T-helper 1 cell treated with Interleukin-12 subunit alpha and Interleukin-12 subunit beta and Interleukin-4 antibody, amounts not matched to agents 30 μg/mL and 1 μg/mL, for 36 hours (primary cell): ENCODE measurements around the gene FMNL3.

Experiments
- H3K27ac Mint-ChIP-seq: one replicate; pipeline ENCODE4 v1.8.0; 2021; ENCODE audit warnings: mild to moderate bottlenecking, mixed read lengths
- H3K27me3 Mint-ChIP-seq: one replicate; pipeline ENCODE4 v1.8.0; 2021; ENCODE audit warnings: low read depth, mixed read lengths
- H3K36me3 Mint-ChIP-seq: one replicate; pipeline ENCODE4 v1.8.0; 2021; ENCODE audit warnings: low read depth, mixed read lengths
- H3K4me1 Mint-ChIP-seq: one replicate; pipeline ENCODE4 v1.8.0; 2021; ENCODE audit warnings: low read depth, mixed read lengths
- H3K4me3 Mint-ChIP-seq: one replicate; pipeline ENCODE4 v1.8.0; 2021; ENCODE audit warnings: mild to moderate bottlenecking, moderate library complexity, mixed read lengths
- H3K9me3 Mint-ChIP-seq: one replicate; pipeline ENCODE4 v1.8.0; 2021; ENCODE audit warnings: mixed read lengths

The FMNL3 gene

GRCh38 chr12:49631336-49631907 is 75.8 kb downstream of the FMNL3 start:
- Mint-ChIP-seq H3K36me3 (no peaks in the 10 kb centered on the region), H3K4me3 (no peak overlapping the region), H3K9me3 (no peaks in the 10 kb centered on the region), H3K4me1 (no peaks in the 10 kb centered on the region), H3K27ac (no peak overlapping the region), H3K27me3 (peaks cover 5% of the 10 kb centered on the region)

DNA sequence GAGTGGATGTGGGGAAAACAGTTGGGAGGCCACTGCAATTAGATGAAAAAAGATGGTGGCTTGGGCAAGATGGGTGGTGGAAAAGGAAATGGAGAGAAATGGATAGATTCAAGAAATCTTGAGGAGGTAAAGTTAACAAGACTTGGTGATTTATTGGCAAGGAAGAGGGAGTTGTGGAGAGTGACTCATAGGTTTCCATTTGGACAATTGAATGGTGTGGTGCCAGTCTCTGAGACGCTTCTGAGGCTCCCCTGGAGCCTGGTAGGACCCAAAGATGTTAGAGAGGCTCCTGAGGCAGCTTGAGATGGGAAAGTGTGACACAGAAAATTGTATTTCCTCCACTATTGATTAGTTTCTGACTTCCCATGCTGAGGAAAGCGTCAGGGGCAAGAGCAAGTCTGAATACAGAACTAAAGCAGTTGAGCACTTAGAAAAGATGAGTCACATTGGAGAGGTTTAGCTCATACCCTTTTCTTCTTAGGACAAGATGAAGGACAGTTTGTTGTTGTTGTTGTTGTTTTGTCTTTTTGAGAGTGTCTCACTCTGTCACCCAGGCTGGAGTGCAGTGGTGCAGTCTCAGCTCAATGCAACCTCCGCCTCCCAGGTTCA is 79.3 kb downstream of the FMNL3 start:
- Mint-ChIP-seq H3K4me3 (no peak overlapping the region), H3K36me3 (no peaks in the 10 kb centered on the region), H3K27ac (no peak overlapping the region), H3K27me3 (peaks cover 9% of the 10 kb centered on the region), H3K9me3 (no peaks in the 10 kb centered on the region), H3K4me1 (peaks cover 7% of the 10 kb centered on the region)

DNA sequence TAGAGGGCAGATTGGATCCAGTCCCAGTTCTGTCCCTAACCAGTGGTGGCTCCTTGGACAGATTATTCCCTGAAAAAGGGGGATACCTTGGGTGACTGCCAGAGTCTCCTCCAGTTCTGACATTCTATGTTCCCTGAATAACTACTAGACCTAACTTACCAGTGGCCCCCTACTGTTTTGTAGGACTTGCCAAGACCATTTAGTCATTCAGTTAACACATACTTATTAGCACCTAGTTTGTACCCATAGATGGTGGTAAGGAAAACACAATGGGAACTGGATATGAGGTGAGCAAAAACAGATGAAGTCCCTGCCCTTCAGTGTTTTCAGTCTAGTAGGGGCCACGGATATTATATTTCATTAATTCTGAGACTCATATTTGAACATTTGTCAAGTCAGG is 80.4 kb downstream of the FMNL3 start:
- peaks cover 11% of the 10 kb centered on the region for H3K4me1 Mint-ChIP-seq
- H3K27ac Mint-ChIP-seq, result no peak overlapping the region
- no peaks in the 10 kb centered on the region for H3K9me3 Mint-ChIP-seq
- no peaks in the 10 kb centered on the region for H3K36me3 Mint-ChIP-seq
- peaks cover 9% of the 10 kb centered on the region for H3K27me3 Mint-ChIP-seq
- no peak overlapping the region for H3K4me3 Mint-ChIP-seq

- peaks cover 16% of the 10 kb centered on the region for H3K4me1 Mint-ChIP-seq
- no peak overlapping the region for H3K4me3 Mint-ChIP-seq
- peaks cover 14% of the 10 kb centered on the region for H3K27me3 Mint-ChIP-seq
- no peaks in the 10 kb centered on the region for H3K36me3 Mint-ChIP-seq
- H3K9me3 Mint-ChIP-seq, result no peaks in the 10 kb centered on the region
- no peak overlapping the region for H3K27ac Mint-ChIP-seq
Observed at GRCh38 chr12:49626169-49626835, 80.9 kb downstream of the FMNL3 start.

GRCh38 chr12:49624921-49625577 is 82.2 kb downstream of the FMNL3 start:
- no peaks in the 10 kb centered on the region for H3K9me3 Mint-ChIP-seq
- peak overlapping the region; percentile 38 for H3K27ac Mint-ChIP-seq
- H3K27me3 Mint-ChIP-seq, result peaks cover 26% of the 10 kb centered on the region
- peaks cover 19% of the 10 kb centered on the region for H3K4me1 Mint-ChIP-seq
- no peaks in the 10 kb centered on the region for H3K36me3 Mint-ChIP-seq
- H3K4me3 Mint-ChIP-seq, result peak overlapping the region; percentile 13

DNA sequence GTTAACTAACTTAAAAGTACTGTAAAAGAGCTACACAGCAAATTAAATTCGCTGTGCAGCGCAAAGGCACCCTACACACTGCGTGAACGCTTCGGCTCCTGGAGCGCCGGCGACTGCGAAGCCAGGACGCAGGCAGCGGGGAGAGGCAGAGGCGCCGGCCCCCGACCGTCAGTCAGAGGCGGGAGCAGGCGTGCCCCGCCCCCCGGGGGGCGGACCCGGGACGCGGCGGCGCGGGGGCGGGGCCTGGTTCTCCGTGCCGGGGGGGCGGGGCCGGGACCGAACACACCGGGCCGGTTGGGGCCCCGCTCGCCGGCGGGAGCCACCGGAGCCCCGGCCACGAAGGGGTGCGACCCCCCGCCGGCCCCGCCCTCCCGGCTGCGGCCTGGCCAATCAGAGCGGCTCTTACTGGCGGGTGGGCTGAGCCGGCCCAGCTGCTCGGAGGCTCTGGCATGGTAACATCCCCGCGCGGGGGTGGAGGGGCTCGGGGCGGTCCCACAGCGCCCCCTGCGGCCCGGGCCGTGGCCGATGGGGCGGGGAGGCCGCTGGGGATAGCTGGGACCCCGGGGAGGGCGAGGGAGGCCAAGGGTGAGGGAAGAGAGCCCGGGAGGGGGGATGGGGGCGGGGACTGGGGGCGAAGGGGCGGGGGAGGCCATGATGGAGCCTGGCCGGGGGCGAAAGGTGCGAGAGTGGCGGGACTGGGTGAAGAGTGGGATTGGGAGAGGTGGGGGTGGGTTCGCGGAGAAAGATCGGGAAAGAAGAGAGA is 83.9 kb downstream of the FMNL3 start, which contains the start of gene PRPF40B:
PRPF40B (plus strand) TSS at position 420 of the 763 bp plus-strand sequence; CDS start at position 450, 30 bp downstream.
- Mint-ChIP-seq H3K4me3 (peak within 1 kb of the TSS; percentile 82), H3K27me3 (peaks cover 33% of the 10 kb centered on the region), H3K36me3 (no peaks in the 10 kb centered on the region), H3K9me3 (no peaks in the 10 kb centered on the region), H3K4me1 (peaks cover 19% of the 10 kb centered on the region), H3K27ac (peak within 1 kb of the TSS; percentile 73)

DNA sequence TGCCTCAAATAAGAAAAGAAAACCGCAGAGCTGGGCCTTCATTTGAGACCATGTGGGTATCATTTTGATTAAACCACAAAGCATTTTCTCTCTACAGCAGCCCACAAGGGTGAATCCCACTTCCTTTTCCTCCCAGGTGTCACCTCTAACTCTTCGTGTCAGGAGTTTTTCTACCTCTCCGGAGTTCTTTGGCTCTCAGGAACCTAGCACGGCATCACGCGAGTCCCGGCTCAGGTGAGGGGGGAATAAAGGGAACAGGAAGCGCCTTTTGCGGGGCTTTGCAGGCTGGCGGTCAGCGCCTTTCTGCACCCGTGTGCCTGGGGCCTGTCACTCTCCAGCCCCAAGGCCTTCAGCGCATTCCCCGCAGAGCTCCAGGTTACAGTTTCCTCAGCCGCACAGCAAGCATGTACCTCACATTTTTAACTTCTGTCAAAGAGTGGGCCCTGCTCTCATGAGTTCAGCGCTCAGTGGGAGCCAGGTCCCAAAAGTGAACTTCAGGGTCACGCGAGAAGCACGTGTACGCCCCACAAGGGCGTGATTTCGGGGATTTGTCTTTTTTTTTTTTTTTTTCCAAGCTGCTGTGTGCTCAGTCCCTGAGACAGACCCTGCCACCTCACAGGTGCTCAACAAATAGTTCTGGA is 84.6 kb downstream of the FMNL3 start:
- H3K27me3 Mint-ChIP-seq, result peaks cover 39% of the 10 kb centered on the region
- H3K4me1 Mint-ChIP-seq, result peaks cover 19% of the 10 kb centered on the region
- peak overlapping the region; percentile 73 for H3K27ac Mint-ChIP-seq
- H3K9me3 Mint-ChIP-seq, result no peaks in the 10 kb centered on the region
- H3K36me3 Mint-ChIP-seq, result no peaks in the 10 kb centered on the region
- peak overlapping the region; percentile 82 for H3K4me3 Mint-ChIP-seq

GRCh38 chr12:49621651-49622500 is 85.3 kb downstream of the FMNL3 start:
- peak overlapping the region; percentile 73 for H3K27ac Mint-ChIP-seq

DNA sequence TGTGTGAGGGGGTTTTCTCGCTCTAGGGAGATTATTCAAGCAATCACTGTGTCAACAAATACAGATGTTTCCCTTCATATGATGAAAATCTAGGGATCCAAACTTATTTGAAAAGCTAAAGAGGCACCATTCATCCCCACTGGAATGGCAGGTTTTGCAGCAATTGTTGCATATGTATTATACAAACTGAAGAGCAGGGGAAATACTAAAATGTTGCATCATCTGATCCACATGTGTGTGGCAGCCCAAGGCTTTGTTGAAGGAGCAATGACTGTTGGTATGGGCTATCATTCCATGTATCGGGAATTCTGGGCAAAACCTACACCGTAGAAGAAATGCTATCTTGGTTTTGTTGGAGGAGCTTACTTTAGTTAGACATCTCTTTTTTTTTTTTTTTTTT is 87.9 kb downstream of the FMNL3 start:
- H3K4me3 Mint-ChIP-seq, result no peak overlapping the region
- peaks cover 48% of the 10 kb centered on the region for H3K27me3 Mint-ChIP-seq
- no peaks in the 10 kb centered on the region for H3K36me3 Mint-ChIP-seq
- peaks cover 19% of the 10 kb centered on the region for H3K4me1 Mint-ChIP-seq
- no peak overlapping the region for H3K27ac Mint-ChIP-seq
- peaks cover 2% of the 10 kb centered on the region for H3K9me3 Mint-ChIP-seq

More at GRCh38 chr12:49621651-49622500, 85.3 kb downstream of the FMNL3 start:
- Mint-ChIP-seq H3K36me3 (no peaks in the 10 kb centered on the region), H3K4me1 (peaks cover 19% of the 10 kb centered on the region), H3K4me3 (peak overlapping the region; percentile 82), H3K9me3 (no peaks in the 10 kb centered on the region), H3K27me3 (peaks cover 44% of the 10 kb centered on the region)

DNA sequence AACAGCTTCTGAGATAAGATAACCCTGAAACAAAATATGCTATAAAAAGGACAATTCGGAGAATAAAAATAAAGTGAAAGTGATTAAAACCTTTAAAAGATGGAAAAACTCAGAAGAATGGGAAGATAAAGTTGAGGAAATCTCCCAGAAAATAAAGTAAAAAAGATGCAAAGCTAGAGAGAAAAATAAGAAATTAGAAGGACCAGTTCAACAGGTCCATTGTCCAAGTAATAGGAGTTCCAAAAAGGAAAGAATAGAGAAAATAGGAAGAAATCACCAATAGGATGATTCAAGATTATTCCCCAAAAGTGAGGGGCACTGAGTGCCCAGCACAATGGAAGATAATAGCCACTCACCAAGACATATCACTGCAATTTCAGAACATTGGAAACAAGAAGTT is 88.6 kb downstream of the FMNL3 start:
- no peaks in the 10 kb centered on the region for H3K36me3 Mint-ChIP-seq
- H3K4me3 Mint-ChIP-seq, result no peak overlapping the region
- H3K4me1 Mint-ChIP-seq, result peaks cover 17% of the 10 kb centered on the region
- H3K27ac Mint-ChIP-seq, result no peak overlapping the region
- H3K9me3 Mint-ChIP-seq, result peaks cover 3% of the 10 kb centered on the region
- H3K27me3 Mint-ChIP-seq, result peaks cover 50% of the 10 kb centered on the region

DNA sequence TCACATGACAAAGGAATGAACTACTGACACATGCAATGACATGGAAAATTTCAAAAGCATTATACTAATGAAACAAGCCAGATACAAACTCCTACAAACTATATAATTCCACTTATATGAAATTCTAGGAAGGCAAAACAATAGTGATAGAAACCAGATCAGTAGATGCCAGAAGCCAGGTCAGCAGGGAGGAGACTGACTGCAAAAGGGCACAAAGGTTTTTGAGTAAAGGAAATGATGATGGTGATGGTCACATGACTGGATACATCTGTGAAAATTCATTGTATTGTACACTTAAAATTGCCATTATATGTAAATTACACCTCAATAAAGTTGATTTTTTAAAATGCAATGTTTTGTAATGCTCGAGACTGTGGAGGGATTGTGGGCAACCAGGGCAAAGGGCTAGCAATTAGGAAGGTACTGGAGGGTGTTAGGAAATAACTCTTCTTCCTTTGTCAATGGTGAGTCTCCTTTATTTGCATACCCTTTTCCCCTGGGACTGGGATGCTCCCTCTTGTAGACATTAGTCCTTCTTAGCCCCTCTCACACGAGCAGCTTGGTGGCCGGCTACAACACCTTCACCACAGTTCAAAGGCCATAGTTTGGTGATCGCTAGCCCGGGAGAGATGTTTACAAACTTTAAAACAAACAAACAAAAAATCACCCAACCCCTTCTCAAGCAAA is 90.5 kb downstream of the FMNL3 start:
- Mint-ChIP-seq H3K36me3 (peaks cover 3% of the 10 kb centered on the region), H3K4me3 (no peak overlapping the region), H3K4me1 (peaks cover 12% of the 10 kb centered on the region), H3K9me3 (peaks cover 8% of the 10 kb centered on the region), H3K27ac (no peak overlapping the region), H3K27me3 (peaks cover 49% of the 10 kb centered on the region)

GRCh38 chr12:49615725-49616124 is 91.5 kb downstream of the FMNL3 start:
- H3K9me3 Mint-ChIP-seq, result peaks cover 8% of the 10 kb centered on the region
- H3K36me3 Mint-ChIP-seq, result peaks cover 3% of the 10 kb centered on the region
- H3K4me1 Mint-ChIP-seq, result peaks cover 5% of the 10 kb centered on the region

GRCh38 chr12:49612210-49612609 is 95.0 kb downstream of the FMNL3 start:
- Mint-ChIP-seq H3K9me3 (peaks cover 15% of the 10 kb centered on the region), H3K4me3 (no peak overlapping the region), H3K4me1 (peaks cover 5% of the 10 kb centered on the region), H3K27ac (no peak overlapping the region), H3K36me3 (peaks cover 3% of the 10 kb centered on the region), H3K27me3 (peaks cover 16% of the 10 kb centered on the region)

More at GRCh38 chr12:49615725-49616124, 91.5 kb downstream of the FMNL3 start:
- no peak overlapping the region for H3K27ac Mint-ChIP-seq
- H3K27me3 Mint-ChIP-seq, result peaks cover 40% of the 10 kb centered on the region
- H3K4me3 Mint-ChIP-seq, result no peak overlapping the region
